K562 (cell line): ENCODE results near the gene MOK. TPM values are rescaled to one million over a fixed set of nuclear protein-coding genes. Genes with fewer than 3 reads are reported as not detected.

Source experiments
- CCNT2 ChIP-seq: IDR thresholded peaks from 2 replicates; pipeline ENCODE4 v1.6.1; 2011; ENCODE audit warnings: borderline replicate concordance, low read depth, mild to moderate bottlenecking, moderate library complexity, mixed read lengths, low read length; ENCODE audit not compliant: insufficient read length; ENCODE audit errors: extremely low read depth
- CEBPB ChIP-seq: fragments of 450-650 bp; IDR thresholded peaks from 2 replicates; pipeline ENCODE4 v1.6.1; 2016; ENCODE audit warnings: missing genetic modification characterization, missing compliant biosample characterization
- CXXC5 ChIP-seq: fragments of 250-450 bp; sonication (Bioruptor Pico); IDR thresholded peaks from 2 replicates; pipeline ENCODE4 v1.8.0; 2022; ENCODE audit warnings: inconsistent platforms, mild to moderate bottlenecking, moderate library complexity
- FIP1L1 ChIP-seq: fragments of 200-400 bp; formaldehyde crosslinking; IDR thresholded peaks from 2 replicates; pipeline ENCODE4 v1.6.1; 2018; ENCODE audit warnings: mild to moderate bottlenecking, low read depth, low read length; ENCODE audit not compliant: poor library complexity, severe bottlenecking
- GABPB1 ChIP-seq: sonication (generic); formaldehyde crosslinking; IDR thresholded peaks from 2 replicates; pipeline ENCODE4 v1.8.0; 2022; ENCODE audit warnings: mild to moderate bottlenecking, missing genetic modification reagents
- NR4A1 ChIP-seq, 2 experiments: fragments of 250-450 bp in 1 of 2; fragments of 450-650 bp in 1 of 2; sonication (Bioruptor Pico) in 1 of 2; IDR thresholded peaks; 2 replicates each; pipeline versions ENCODE4 v1.4.0 to v1.6.1; 2016 to 2020; ENCODE audit warnings: mild to moderate bottlenecking in 2 of 2, missing compliant biosample characterization in 1 of 2, missing genetic modification characterization in 1 of 2, moderate library complexity in 1 of 2
- POLR2AphosphoS5 ChIP-seq: IDR thresholded peaks from 2 replicates; pipeline ENCODE4 v1.6.1; 2011; ENCODE audit warnings: mild to moderate bottlenecking, low read depth, low read length, moderate library complexity; ENCODE audit not compliant: control insufficient read depth, insufficient read depth
- SMC3 ChIP-seq: conservative IDR thresholded peaks from 2 replicates; pipeline ENCODE4 v1.6.1; 2011; ENCODE audit warnings: low read depth, low read length, improper control_type of control experiment; ENCODE audit not compliant: insufficient read depth
- XRCC5 ChIP-seq: fragments of 200-400 bp; formaldehyde crosslinking; IDR thresholded peaks from 2 replicates; pipeline ENCODE4 v1.6.1; 2017; ENCODE audit warnings: low read depth, mild to moderate bottlenecking, low read length
- ZNF146 ChIP-seq: IDR thresholded peaks from one replicate; pipeline ENCODE4 v1.6.1; 2018; ENCODE audit warnings: missing compliant biosample characterization; ENCODE audit not compliant: unreplicated experiment
- ZNF224 ChIP-seq: sonication (generic); formaldehyde crosslinking; IDR thresholded peaks from 2 replicates; pipeline ENCODE4 v1.8.0; 2022; ENCODE audit warnings: mild to moderate bottlenecking, missing genetic modification reagents
- polyA plus RNA-seq, 8 experiments: library from polyadenylated mRNA; depleted of rRNA in 4 of 8; stranded (reverse) in 5 of 8; unstranded in 3 of 8; fragments of >200 nt; fragmentation: Nextera tagmentation in 2 of 8; fragmentation: Illumina TruSeq in 1 of 8; extraction: Ambion mirVana in 2 of 8; extraction: Trizol in 1 of 8; gene quantifications; 2 replicates each; pipeline versions ENCODE4 v1.2.1 to v1.2.3, GENCODE V29; 2011 to 2014; ENCODE audit warnings: inconsistent platforms in 1 of 8, missing spikeins in 1 of 8
- total RNA-seq, 7 experiments: library from RNA; depleted of rRNA in 6 of 7; stranded (reverse); fragments of >200 nt in 6 of 7; fragmentation: Illumina TruSeq in 2 of 7; extraction: Trizol in 2 of 7; gene quantifications; 2 replicates each; pipeline versions ENCODE4 v1.2.1 to v1.2.3, GENCODE V29; 2011 to 2021; ENCODE audit warnings: low replicate concordance in 1 of 7
- TF ChIP-seq, protein P1 (sequence below): sonication (generic); formaldehyde crosslinking; IDR thresholded peaks from 2 replicates; pipeline ENCODE4 v1.8.0; 2022; ENCODE audit warnings: missing genetic modification reagents, mild to moderate bottlenecking, moderate library complexity, borderline replicate concordance
- TF ChIP-seq, protein P2 (sequence below): fragments of 250-450 bp; sonication (Bioruptor Pico); IDR thresholded peaks from 2 replicates; pipeline ENCODE4 v1.5.0; 2022; ENCODE audit warnings: mild to moderate bottlenecking
- TF ChIP-seq, protein P3 (sequence below): fragments of 250-450 bp; sonication (Bioruptor Pico); IDR thresholded peaks from 2 replicates; pipeline ENCODE4 v1.5.0; 2020; ENCODE audit warnings: mild to moderate bottlenecking
- TF ChIP-seq, protein P4 (sequence below): fragments of 450-650 bp; IDR thresholded peaks from 2 replicates; pipeline ENCODE4 v1.7.1; 2018; ENCODE audit warnings: mild to moderate bottlenecking, low read depth; ENCODE audit not compliant: partially characterized antibody
- TF ChIP-seq, protein P5 (sequence below): sonication (generic); formaldehyde crosslinking; IDR thresholded peaks from 2 replicates; pipeline ENCODE4 v1.8.0; 2022; ENCODE audit warnings: mild to moderate bottlenecking, missing genetic modification reagents, borderline replicate concordance

The MOK gene
- total and polyA plus RNA-seq, 9 of the 15 experiments (the other 6 are each of a cell fraction or from before 2014, with no cell fraction given), result 1.3 to 8.4 (median 5.3) TPM

DNA sequence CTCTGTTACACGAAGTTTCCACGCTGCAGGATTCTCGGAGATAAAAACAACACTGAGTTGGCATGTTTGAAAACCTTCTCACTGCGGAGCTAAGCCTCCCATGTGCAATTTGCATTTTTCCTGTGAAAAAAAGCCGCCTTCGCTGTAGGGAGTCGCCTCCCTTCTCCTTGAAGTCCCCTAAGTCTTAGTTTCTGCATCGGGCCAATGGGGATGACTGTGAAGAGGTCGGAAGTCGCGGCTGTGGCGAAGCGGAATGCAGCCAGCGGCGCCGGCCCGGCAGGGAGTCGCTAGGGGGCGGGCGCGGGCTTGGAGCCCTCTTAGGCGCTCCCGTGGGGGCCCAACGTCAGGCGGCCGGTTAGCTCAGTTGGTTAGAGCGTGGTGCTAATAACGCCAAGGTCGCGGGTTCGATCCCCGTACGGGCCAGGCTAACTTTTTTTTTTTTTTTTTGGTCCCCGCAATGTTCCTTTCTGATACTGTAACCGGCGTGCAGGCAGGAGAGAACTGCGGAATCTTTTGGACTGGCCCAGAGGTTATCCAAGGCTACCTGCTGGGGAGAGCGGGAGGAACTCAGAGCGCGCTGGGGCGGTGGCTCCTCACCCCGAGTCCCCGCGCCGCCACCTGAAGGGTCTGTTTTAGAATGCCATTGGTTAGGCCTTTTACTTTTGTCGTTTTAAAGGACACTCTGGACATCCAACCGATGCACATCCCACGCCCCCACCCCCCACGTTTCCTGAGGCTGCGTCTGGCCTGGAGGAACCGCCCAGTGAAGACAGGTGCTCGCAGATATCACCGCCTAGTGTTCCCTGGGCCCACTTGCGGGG lies 12.0 kb upstream of the MOK start (continued):
- peak; percentile 65; the same call in 1 of the 2 replicates for TF ChIP-seq GABPB1
- TF ChIP-seq, protein P1, sequence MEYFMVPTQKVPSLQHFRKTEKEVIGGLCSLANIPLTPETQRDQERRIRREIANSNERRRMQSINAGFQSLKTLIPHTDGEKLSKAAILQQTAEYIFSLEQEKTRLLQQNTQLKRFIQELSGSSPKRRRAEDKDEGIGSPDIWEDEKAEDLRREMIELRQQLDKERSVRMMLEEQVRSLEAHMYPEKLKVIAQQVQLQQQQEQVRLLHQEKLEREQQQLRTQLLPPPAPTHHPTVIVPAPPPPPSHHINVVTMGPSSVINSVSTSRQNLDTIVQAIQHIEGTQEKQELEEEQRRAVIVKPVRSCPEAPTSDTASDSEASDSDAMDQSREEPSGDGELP (CRISPR knock-in tag), result peak; percentile 70
- TF ChIP-seq, protein P2, sequence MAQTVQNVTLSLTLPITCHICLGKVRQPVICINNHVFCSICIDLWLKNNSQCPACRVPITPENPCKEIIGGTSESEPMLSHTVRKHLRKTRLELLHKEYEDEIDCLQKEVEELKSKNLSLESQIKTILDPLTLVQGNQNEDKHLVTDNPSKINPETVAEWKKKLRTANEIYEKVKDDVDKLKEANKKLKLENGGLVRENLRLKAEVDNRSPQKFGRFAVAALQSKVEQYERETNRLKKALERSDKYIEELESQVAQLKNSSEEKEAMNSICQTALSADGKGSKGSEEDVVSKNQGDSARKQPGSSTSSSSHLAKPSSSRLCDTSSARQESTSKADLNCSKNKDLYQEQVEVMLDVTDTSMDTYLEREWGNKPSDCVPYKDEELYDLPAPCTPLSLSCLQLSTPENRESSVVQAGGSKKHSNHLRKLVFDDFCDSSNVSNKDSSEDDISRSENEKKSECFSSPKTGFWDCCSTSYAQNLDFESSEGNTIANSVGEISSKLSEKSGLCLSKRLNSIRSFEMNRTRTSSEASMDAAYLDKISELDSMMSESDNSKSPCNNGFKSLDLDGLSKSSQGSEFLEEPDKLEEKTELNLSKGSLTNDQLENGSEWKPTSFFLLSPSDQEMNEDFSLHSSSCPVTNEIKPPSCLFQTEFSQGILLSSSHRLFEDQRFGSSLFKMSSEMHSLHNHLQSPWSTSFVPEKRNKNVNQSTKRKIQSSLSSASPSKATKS (CRISPR knock-in tag), result no peak
- TF ChIP-seq, protein P3, sequence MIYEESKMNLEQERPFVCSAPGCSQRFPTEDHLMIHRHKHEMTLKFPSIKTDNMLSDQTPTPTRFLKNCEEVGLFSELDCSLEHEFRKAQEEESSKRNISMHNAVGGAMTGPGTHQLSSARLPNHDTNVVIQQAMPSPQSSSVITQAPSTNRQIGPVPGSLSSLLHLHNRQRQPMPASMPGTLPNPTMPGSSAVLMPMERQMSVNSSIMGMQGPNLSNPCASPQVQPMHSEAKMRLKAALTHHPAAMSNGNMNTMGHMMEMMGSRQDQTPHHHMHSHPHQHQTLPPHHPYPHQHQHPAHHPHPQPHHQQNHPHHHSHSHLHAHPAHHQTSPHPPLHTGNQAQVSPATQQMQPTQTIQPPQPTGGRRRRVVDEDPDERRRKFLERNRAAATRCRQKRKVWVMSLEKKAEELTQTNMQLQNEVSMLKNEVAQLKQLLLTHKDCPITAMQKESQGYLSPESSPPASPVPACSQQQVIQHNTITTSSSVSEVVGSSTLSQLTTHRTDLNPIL (CRISPR knock-in tag), result no peak
- TF ChIP-seq CXXC5 (CRISPR knock-in tag), result peak; percentile 85; the same call in 1 of the 2 replicates
- no peak for TF ChIP-seq FIP1L1
- no peak for TF ChIP-seq ZNF146 (CRISPR knock-in tag)
- no peak for TF ChIP-seq CEBPB (tag)
- TF ChIP-seq XRCC5, result peak; percentile 76; the same call in 1 of the 2 replicates
- no peak for TF ChIP-seq NR4A1 (CRISPR knock-in tag; IDR thresholded peaks at IDR 0.05)
- TF ChIP-seq NR4A1 (tag; IDR thresholded peaks at IDR 0.05), result no peak
- TF ChIP-seq POLR2AphosphoS5, result no peak
- no peak for TF ChIP-seq ZNF224
- TF ChIP-seq, protein P4, sequence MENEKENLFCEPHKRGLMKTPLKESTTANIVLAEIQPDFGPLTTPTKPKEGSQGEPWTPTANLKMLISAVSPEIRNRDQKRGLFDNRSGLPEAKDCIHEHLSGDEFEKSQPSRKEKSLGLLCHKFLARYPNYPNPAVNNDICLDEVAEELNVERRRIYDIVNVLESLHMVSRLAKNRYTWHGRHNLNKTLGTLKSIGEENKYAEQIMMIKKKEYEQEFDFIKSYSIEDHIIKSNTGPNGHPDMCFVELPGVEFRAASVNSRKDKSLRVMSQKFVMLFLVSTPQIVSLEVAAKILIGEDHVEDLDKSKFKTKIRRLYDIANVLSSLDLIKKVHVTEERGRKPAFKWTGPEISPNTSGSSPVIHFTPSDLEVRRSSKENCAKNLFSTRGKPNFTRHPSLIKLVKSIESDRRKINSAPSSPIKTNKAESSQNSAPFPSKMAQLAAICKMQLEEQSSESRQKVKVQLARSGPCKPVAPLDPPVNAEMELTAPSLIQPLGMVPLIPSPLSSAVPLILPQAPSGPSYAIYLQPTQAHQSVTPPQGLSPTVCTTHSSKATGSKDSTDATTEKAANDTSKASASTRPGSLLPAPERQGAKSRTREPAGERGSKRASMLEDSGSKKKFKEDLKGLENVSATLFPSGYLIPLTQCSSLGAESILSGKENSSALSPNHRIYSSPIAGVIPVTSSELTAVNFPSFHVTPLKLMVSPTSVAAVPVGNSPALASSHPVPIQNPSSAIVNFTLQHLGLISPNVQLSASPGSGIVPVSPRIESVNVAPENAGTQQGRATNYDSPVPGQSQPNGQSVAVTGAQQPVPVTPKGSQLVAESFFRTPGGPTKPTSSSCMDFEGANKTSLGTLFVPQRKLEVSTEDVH, result no peak
- TF ChIP-seq, protein P5, sequence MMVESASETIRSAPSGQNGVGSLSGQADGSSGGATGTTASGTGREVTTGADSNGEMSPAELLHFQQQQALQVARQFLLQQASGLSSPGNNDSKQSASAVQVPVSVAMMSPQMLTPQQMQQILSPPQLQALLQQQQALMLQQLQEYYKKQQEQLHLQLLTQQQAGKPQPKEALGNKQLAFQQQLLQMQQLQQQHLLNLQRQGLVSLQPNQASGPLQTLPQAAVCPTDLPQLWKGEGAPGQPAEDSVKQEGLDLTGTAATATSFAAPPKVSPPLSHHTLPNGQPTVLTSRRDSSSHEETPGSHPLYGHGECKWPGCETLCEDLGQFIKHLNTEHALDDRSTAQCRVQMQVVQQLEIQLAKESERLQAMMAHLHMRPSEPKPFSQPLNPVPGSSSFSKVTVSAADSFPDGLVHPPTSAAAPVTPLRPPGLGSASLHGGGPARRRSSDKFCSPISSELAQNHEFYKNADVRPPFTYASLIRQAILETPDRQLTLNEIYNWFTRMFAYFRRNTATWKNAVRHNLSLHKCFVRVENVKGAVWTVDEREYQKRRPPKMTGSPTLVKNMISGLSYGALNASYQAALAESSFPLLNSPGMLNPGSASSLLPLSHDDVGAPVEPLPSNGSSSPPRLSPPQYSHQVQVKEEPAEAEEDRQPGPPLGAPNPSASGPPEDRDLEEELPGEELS (CRISPR knock-in tag), result no peak
- no peak for TF ChIP-seq SMC3
- TF ChIP-seq CCNT2, result peak; percentile 25
